ENCODE results near the gene GSTK1.
"Not testable (repeated sequence)": the region's sequence is repeated elsewhere in the genome, so short reads cannot be mapped to it uniquely, and the experiment has no call there.

The GSTK1 gene

DNA sequence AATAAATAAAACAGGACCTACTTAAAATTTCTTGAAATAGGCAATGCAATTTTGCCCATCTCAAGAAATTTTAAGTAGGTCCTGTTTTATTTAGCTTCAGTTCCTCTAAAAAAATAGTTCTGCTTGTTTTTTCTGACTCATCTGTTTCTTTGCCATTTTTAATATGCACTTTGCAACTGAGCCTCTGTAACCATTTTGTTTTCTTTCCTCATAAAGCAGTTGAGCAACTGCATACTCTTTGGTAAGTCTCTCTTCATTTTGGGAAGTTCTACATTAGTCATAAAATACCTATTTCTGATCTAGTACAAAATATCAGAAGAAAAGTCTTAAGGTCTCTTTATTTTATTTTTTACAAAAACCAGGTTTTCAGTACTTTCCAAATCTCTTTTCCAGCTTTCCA lies 23.4 kb upstream of the GSTK1 start:
- ATAC-seq (no peak), DNase-seq (no peak)

DNA sequence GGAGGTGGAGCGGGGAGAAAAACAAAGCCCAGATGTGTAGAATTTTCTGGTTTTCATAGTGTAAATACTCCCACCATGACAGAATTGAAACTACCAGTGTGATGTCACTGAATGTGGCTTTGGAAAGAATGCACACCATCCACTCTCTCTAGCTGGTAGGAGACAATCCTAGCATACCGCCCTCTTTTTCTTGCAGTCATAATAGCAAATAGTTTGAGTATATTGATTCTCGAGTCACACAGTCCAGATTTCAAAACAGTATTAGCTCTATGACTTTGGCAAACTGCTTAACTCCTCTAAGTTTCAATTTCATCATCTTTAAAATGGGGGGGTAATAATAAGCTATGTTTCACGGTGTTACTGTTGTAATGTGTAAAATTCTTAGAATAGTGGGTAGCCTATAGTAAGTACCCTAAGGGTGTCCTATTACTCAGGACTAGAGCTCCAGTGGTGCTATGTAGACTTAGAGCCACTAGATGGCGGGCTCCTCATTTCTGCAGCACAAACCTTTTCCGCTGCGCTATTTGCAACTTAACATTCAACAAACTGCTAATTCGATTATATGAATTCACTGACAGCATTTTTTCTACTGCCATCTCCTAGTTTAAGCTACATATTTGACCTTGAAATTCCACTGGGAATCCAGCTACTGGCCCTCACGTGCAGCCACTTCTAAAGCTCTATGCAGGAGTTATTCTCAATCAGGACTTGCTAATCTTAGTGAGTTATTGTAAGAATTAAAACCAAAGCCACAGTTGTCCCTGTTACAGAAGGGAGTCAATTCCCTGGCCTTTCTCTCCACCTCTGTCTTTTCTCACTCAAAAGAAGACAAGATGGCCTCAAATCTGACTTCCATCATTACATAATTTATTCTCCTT lies 22.7 kb upstream of the GSTK1 start:
- peak; percentile 84 for ATAC-seq
- peak; percentile 63 for DNase-seq

DNA sequence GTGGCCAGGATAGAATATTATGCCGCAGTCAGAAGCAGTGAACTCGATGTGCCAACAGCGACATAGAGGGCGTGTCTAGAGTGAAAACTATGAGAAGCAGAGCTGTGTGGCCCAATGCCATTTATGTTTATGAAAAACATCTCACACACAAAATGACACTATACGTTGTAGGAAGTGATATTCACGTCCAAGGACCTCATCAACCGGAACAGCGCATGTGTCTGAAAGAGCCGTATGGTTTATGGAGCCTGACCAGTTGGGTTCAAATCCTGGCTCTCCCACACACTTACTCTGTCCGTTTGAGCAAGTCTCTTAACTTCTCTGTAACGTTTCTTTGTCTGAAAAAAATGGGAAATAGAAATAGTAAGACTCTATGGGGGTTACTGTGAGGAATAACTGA lies 20.9 kb upstream of the GSTK1 start:
- no peak for ATAC-seq

DNA sequence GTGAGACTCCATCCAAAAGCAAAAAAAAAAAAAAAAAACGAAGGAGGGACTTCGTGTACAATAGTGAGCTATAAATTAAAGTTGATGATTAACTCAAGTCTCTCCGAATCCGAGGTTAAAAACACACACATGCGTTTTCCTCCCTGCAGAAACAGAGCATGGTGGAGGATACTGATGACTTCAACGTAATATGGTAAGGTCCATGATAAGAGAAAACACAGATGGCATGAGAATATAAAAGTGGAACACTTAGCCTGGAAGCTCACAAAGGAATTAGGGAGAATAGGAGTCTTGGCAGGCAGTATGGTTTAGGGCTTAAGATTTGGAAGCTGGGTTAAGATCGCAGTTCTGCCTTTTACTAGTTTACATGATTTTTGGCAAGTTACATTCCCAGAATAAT lies 20.1 kb upstream of the GSTK1 start:
- ATAC-seq = no peak
- DNase-seq = no peak

More for the DNA sequence above, 20.9 kb upstream of the GSTK1 start:
- DNase-seq = no peak

DNA sequence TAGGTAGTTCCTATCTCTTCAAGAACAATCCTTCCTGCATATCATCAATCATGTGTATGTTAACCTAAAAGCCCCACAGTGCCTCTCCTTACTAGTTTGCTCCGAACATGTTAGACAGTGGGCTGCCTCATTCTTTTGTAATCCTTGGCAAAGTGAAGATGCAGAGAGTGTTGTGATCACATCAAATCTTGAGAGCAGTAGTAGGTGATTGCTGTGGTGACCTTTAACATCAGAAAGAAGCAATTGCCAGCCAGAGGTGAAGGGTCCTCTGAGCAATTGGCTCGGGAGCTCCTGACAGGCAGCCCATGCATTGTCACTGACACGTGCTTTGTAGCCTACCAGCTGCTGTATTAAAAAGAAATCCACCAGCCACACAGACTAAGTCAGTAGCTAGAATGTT lies 19.6 kb upstream of the GSTK1 start:
- DNase-seq (no peak), ATAC-seq (no peak)

DNA sequence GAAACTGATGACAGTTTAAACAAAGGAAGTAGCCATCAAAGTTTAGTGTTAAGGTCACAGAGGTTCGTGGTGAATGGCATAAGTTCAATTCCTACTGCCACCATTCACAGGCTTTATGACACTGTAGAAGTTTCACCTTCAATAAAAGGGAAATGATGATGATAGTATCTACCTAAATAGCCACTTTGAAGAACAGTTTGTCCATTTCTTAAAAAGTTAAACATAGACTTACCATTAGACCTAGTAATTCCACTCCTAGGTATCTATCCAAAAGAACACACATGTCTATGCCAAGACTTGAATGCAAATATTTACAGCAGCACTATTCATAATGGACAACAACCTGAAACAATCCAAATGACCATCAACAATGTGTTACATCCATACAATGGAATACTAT lies 18.9 kb upstream of the GSTK1 start:
- no peak for ATAC-seq
- DNase-seq = no peak

DNA sequence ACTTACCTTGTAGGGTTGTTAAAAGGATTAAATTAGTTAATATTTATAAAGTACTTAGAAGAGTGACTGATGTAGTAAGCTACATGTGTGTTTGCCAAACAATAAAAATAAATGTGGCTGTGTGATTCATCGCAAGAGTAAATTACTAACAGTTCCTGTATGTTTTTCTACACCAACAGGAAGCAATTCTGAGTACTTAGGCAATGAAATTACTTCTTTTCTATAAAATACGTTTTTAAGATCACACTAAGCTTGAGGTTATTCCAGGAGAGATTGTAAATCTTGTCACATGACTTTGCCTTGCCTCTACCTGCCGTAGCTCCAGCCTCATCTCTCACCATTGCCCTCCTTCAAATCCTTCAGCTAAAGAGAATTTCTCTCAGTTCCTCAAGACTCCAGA lies 18.1 kb upstream of the GSTK1 start:
- DNase-seq (no peak), ATAC-seq (peak; percentile 33)

DNA sequence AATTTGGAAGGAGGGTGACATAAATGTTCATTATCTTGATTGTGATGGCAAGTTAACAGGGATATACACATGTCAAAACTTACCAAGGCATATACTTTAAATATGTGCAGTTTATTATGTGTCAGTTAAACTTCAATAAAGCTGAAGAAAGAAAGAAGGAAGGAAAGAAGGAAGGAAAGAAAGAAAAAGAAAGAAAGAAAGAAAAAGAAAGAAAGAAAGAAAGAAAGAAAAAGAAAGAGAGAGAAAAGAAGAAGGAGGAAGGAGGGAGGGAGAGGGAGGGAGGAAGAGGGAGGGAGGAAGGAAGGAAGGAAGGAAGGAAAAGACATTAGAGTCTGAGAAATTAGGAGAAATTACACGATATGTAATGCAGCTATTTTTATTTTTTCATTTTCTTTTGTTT lies 15.9 kb upstream of the GSTK1 start:
- DNase-seq (no peak), ATAC-seq (no peak)

DNA sequence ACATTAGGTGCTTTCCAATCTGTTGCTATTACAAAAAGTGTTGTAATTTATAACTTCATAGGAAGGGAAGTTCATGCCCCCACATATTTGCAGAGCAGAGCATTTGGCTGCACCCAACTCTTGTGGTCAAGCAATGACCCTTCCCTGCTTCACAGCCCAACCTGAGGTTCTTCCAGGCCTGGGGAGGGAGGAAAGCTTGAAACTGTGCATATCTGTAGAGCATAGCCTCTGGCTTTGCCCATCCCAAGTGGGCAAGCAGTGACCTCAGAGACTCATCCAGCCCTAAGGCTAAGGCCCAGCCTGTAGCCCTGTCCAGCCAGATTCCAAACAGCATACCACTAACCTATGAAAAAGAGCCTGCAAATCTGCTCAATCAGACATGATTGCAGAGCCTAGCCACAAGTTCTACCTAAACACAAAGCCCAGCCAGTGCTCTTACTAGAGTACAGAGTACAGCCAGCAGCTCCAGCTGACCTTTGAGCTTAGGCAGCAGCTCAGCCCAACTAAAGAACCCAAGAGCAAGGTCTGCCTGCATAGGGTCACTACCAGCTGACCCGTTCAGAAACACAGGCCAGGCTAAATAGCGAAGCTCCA lies 14.4 kb upstream of the GSTK1 start:
- DNase-seq = no peak
- ATAC-seq = no peak

DNA sequence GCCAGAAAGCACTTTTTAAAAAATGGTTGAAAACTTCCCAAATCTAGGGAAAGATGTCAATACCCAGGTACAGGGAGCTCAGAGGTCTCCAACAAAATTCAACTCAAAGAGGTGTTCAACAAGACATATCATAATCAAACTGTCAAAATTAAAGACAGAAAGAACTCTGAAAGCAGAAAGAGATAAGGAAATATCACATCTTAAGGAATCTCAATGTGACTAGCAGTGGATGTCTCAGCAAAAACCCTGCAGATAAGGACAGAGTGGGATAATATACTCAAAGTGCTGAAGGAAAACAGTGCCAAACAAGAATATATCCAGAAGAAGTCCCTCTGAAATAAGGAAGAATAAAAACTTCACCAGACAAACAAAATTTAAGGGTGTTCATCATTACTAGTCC lies 13.0 kb upstream of the GSTK1 start:
- no peak for DNase-seq
- ATAC-seq = no peak

DNA sequence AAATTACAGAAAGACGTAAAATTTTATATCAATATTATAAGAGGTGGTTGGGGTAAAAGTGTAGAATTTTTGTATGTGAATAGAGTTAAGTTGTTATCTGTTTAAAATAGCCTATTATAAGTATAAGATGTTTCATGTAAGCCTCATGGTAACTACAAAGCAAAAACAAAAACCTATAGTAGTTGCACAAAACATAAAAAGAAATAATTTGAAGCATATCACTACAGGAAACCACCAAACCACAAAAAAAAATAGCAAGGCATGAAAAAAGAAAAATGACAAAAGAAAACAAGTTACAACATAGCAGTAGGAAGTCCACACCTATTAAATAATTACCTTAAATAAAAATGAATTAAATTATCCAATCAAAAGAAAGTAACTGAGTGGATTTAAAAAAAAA lies 12.4 kb upstream of the GSTK1 start:
- no peak for ATAC-seq
- DNase-seq = no peak

DNA sequence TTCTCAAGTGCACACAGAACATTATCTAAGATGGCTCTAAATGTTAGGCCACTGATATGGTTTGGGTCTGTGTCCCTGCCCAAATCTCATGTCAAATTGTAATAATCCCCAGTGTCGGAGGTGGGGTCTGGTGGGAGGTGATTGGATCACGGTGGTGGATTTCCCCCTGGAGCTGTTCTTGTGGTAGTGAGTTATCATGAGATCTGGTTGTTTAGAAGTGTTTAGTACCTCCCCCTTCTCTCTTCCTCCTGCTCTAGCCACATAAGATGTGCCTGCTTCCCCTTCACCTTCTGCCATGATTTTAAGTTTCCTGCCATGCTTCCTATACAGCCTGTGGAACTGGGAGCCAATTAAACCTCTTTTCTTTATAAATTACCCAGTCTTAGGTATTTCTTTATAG lies 11.2 kb upstream of the GSTK1 start:
- DNase-seq (no peak), ATAC-seq (peak; percentile 61)

DNA sequence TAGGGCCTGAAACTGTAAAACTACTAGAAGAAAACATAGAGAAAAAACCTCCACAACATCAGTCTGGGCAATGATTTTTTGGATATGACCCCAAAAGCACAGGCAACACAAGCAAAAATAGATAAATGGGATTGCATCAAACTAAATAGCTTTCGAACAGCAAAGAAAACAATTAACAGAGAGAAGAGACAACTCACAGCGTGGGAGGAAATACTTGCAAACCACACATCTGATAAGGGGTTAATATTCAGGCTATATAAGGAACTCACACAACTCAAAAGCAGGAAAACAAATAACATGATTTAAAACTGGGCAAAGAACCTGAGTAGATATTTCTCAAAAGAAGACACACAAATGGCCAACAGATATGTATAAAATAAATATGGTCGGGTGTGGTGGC lies 7.7 kb upstream of the GSTK1 start:
- ATAC-seq = no peak
- no peak for DNase-seq

DNA sequence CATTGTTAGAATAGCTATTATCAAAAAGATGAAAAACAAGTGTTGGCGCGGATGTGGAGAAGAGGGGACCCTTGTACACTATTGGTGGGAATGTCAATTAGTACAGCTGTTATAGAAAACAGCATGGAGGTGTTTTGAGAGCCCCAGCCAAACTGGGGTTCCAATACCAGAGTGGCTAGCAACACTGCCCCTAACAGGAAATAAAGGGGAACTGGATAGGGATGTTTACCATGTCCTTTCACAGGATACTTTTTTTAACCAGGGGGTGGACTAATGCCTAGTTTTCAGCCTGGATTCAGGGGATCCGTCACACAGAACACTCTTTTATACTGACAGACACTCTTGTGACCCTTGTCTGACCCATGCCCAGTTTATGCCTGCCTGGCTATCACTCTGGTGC lies 6.9 kb upstream of the GSTK1 start:
- peak; percentile 35 for ATAC-seq
- DNase-seq = no peak

DNA sequence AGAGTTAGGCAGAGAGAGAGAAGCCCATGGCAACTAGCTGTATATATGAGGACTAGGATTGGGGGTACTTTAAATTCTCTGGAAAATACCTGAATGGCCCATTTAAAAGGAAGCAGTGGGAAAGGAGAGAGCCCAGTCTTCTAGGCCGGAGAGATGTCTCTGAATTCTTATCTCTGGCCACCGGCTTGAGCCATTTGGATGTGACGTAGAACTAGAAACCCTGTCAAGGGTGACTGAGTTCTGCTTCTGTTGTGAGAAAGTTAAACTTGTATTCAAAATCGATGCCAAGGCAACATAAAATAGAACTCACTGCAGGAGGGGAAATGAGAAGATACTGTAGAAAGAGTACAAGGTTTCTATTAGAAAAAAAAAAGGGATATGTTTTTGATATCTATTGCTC lies 6.3 kb upstream of the GSTK1 start:
- DNase-seq = no peak
- ATAC-seq = no peak

DNA sequence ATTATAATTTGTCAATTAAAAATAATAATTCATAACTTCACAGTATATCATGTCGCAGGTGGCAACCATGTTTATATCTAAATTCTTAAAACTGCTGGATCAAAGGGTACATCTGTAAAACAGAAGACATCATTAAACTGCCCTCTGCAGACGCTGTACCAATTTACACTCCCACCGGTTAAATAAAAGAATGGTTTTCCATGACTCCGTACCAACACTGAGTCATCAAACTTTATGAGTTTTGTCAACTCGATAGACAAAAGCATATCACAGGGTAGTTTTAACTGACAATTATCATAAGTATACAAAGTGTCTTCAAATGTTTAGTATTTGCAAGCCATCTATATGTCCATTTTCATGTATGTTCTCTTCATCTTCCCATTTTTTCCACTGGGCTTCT lies 5.7 kb upstream of the GSTK1 start:
- no peak for DNase-seq
- no peak for ATAC-seq

DNA sequence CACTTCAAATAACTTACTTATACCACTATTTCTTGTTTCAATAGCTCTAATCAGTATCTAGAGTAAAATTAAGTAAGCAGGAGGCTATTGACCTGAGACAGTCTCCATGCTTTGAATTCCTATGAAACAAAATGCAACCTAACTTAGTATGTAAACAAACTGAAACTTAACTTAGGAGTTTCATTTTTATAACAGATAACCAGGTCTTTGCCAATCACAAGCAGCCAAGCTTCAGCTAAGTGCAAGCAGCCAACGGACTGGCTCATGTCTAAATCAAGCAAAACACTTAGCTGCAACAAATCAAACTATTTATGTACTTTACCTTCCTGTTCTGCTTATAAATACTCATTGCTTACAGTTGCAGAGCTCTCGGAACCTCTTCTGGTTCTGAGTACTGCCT lies 4.4 kb upstream of the GSTK1 start:
- no peak for ATAC-seq

DNA sequence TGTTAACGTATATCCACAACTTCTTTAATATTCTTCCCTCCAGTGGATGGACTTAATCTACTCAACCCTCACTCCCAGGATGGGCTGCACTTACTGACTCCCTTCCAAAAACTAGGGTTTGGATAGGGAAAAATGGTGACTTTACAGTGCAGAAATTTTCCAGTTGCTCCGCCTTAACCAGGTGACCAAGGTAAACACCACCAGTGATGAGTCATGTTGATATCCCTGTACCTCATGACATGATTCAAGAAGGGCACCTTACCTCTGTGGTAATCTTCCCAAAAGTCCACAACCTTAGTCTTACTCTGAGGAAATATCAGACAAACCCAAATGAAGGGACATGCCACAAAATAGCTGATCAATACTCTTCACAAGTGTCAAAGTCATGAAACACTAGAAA lies 3.5 kb upstream of the GSTK1 start:
- no peak for DNase-seq

More for the DNA sequence above, 4.4 kb upstream of the GSTK1 start:
- no peak for DNase-seq

DNA sequence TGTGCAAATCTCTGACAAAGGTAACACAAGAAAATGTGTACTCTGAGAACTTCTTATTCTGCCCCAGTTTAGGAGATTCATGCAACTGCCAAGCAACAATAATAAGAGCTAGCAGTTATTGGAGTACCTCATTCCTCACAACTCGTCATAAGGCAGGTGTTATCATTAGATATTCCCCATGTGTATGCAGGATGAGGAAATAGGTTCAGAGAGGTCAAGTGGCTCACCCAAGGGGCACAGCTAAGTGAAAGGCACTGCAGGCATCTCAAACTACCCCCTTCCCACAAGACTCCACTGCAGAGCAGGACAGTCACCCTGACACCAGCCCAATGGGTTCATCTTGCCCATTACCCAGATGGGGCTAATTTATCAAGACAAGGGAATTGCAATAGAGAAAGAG lies 1.3 kb upstream of the GSTK1 start:
- ATAC-seq (no peak), DNase-seq (no peak)

More for the DNA sequence above, 3.5 kb upstream of the GSTK1 start:
- no peak for ATAC-seq

DNA sequence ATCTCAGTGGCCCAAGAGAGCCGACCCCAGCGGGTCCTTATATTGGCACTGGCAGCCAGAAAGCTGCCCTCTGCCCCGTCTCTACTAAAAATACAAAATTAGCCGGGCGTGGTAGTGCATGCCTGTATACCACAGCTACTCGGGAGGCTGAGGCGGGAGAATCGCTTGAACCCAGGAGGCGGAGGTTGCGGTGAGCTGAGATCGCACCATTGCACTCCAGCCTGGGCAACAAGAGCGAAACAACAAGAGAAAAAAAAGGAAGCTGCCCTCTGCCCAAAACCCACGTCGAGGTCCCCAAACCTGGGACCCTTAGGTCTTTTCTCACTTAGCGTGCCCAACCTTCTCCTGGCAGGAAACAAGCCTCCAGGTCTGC lies 941 bp downstream of the GSTK1 start:
- ATAC-seq, DNase-seq: not testable (repeated sequence)

DNA sequence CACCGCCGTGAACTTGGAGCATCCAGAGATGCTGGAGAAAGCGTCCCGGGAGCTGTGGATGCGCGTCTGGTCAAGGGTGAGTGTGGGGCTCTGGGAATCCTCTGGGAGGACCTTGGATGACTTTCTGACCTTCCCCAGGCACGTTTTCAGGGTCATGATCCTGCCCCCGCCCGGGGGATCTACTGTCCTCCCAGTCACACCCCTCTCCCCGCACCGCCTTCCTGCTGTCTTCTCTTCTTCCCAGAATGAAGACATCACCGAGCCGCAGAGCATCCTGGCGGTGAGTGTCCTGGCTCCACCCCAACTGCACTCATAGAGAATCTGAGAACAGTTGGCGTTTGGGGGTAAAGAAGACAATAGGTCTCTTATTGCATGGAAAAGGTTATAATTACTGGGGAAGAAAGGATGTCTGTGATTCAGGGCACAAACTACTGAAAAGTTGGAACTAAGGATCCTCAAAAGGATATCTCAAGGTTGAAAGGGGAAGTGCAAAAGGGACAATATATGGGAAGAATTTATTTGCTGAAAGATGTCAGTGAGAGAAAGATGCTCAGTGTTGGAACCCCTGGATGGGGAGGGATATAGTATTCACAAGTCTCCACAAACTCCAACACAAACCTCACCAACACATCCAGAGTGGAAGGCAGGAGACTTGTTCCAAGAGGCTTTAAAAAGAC lies 1.9 kb downstream of the GSTK1 start:
- DNase-seq (no peak), ATAC-seq (no peak)

DNA sequence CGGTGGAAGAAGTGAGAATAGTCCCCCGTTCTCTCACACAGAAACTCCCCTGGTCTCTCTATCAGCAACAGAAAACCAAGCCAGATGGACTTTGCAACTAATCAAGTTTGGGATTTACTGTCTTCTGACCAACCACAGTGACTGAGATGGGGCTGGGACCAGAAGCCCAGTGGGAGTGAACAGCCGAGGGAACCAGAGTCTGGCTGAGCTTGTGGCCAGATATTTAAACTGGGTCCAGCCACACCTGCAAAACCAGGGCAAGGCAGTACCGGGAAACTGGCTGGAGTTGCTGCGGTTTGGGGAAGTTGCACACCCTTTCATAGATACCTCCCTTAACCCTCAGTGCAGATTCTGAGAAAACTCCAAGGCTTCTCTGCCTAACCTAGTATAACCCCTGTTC lies 6.0 kb downstream of the GSTK1 start:
- DNase-seq = no peak
- no peak for ATAC-seq

DNA sequence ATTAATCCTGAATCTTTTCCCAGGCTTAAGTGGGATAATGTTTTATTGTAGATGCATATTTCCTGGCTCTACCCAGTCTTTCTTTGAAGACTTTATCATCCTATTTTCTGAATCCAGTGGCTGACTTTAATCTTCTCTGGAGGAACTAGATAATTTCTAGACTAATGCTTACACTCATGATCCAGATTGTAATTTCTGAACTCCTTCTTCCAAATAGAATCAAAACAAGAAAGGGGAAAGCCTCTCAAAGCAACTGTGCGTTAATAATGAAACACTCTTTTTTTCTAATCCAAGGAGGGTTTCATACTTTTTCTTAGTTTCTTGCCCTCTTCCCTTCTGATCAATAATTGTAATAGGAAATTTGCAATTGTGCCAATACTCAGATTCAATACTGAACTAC lies 8.0 kb downstream of the GSTK1 start:
- no peak for DNase-seq
- ATAC-seq = no peak

DNA sequence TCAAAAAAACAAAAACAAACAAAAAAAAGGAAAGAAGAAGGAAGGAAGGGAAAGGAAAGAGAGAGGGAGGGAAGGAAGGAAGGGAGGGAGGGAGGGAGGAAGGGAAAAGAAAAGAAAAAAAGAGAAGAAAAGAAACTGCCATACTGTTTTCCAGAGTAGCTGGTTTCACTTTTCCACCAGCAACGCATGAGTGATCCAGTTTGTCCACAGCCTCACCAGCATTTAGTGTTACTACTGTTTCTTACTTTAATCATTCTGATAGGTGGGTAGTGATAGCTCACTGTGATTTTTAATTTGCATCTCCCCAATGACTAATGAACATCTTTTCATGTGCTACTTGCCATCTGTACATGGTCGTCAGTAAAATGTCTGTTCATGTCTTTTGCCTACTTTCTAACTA lies 9.6 kb downstream of the GSTK1 start:
- ATAC-seq (no peak), DNase-seq (no peak)

Measured in stimulated activated naive CD8-positive, alpha-beta T cell treated with anti-CD3 and anti-CD28 coated beads, Interleukin-15, Interleukin-2, amounts not matched to agents 100 U/mL and 50 U/mL, for 24 hours (primary cell).